Measurements from ENCODE around the gene DCUN1D1.

The DCUN1D1 gene

DNA sequence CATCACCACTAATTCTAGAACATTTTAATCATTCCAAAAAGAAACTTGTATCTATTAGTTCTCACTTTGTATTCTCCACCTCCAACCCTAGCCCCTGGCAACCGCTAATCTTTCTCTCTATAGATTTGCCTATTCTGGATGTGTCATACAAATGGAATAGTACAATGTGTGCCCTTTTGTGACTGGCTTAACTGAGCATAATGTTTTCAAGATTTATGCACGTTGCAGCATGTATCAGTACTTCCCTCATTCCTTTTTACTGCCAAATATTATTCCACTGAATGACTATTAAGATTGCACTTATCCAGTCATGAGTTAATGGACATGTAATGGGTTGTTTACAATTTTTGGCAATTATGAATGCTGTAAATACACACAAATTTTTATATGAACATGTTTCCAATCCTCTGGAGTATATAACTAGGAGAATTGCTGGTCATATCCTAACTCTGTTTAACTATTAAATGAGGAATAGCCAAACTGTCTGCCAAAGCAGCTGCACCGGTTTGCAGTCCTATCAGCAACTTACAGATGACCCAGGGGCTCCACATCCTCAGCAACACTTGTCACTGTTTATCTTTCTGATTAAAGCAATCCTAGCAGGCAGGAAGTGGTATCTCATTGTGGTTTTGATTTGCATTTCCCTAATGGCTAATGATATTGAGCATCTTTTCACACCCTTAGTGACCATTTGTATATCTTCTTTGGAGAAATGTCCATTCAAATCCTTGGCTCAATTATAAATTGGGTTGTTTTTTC, 42.9 kb downstream of the DCUN1D1 start:
- no peak for DNase-seq (ENCODE audit: extremely low read depth in 1 of 2, low read depth in 1 of 2)

DNA sequence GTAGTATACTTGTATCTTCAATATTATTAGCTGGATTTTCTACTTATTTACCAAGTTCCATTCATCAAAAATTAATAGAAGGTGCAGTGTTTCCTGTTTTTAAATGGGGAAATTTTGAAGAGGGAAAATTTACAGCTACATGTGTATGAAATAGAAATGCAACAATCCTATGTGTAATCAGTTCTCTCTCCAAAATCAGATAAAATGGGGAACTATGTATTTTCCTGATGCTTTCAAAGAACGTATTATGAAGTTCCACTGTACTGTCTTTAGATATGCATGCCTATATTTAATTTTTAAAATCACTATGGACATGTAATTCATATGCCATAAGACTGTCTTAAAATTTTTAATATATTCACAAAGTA, 43.4 kb downstream of the DCUN1D1 start:
- DNase-seq (ENCODE audit: extremely low read depth in 1 of 2, low read depth in 1 of 2): no peak

DNA sequence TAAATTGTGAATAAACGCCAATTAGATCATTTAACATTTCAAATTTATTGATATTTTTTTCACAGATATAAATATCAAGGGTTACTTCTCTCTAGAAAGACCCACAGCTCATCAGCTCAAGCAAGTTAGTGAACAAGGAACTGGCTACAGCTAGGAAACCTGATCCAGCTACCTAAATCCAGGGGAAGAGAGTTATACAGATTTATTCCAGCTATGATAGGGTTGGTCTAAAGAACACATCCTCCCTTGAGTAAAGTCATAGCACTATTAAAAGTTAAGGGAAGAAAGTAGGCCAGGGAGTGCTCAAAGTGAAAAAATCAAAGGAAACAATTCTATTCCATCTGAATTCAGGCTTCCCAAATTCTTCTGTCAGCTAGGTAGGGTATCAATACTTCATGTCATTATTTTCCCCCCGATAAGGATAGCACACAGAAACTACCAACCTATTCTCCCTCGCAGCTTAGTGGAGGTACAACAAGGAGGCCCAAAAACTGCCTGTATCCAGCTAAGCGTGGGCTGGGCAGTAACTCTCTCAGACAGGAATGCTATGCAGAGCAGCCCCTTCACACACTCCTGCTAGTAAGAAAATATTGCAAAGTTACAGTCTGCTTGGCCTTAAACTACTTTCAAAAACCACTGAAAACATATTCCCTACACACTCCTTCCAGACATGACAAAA, 44.0 kb downstream of the DCUN1D1 start:
- no peak for DNase-seq (ENCODE audit: extremely low read depth in 1 of 2, low read depth in 1 of 2)

DNA sequence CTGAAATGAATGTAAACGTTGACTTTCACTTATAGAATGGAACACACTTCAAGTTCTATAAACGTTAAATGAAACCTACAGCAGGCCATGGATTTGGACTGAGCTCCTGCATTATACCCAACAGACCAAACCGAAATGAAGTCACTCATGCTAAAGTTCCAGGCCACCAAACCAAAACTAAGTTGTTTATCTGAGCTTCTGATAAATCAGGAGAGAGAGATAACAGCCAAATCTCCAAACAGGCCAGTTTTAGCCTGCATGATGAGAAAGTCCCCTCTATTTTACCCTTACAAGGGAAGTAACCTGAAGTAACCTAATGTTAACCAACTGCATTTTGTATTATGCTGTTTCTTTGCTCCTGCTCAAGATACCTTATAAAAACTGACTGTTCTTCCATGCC, 44.5 kb downstream of the DCUN1D1 start:
- no peak for DNase-seq (ENCODE audit: extremely low read depth in 1 of 2, low read depth in 1 of 2)

DNA sequence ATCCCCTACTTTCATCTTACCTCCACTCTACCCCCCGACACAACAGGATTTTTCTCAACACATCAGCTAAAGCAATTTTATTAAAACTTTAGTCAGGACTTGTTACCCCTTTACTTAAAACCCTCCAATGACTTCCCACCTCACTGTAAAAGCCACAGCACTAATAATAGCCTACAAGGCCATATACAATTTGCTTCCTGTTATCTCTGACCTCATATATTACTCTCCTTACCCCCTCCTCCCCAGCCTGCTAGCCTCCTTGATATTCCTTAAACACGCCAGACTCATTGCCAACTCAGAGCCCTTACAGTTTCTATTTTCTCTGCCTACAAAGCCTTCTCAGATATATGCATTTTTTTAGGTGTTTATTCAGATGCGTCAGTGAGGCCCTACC, 54.4 kb downstream of the DCUN1D1 start:
- DNase-seq (ENCODE audit: extremely low read depth in 1 of 2, low read depth in 1 of 2): no peak

DNA sequence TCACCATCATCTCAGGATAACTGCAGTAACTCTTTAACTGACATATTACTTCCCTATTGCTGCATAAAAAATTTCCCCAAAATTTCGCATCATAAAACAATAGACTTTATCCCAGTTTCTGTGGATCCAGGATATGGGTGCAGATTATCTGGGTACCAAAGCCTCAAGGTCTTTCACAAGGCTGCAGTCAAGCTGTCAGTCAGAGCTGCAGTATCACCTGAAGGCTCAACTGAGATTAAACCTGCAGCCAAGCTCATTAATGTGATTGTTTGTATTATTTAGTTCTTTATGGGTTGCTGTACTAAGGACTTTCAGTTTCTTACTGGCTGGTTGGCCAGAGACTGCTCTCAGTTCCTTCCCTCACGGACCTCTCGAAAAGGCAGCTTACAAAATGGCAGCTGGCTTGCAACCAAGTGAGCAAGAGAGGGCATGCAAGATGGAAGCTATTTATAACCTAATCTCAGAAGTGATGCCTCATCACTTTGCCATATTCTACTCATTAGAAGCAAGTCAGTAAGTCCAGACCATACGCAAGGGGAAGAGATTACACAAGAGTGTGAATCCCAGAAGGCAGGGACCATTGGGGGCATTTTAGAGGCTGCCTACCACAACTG, 54.9 kb downstream of the DCUN1D1 start:
- no peak for DNase-seq (ENCODE audit: extremely low read depth in 1 of 2, low read depth in 1 of 2)

DNA sequence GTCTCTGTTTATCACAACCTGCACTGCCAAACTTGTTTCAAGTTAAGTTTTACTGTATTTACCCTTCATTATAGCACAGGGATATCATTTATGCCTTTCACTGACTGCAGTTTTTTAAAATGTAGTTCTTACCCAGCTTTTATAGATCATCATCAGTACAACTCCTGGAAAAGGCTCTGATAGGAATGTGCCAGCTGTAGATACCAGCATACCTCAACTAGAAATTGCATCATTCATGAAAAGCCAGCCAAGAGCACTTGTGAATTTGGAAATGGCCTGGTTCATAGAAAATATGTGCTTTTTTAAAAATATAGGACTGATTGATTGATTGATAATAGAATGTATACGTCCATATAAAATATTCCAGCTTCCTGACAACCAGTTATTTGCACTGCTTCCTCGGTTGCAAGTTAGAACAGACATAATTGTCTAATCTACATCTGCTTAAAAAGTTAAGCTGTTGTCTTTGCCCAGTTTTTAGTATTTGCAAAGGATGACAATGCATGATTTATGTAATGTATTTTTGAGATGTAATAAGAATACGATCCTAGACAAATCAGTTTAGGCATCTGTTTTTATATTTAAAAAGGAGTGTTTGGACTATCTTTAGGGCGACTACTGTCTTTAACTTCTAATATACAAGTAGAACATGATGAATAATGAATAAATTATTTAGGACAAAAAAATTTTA, 58.5 kb downstream of the DCUN1D1 start:
- DNase-seq (ENCODE audit: extremely low read depth in 1 of 2, low read depth in 1 of 2): no peak

DNA sequence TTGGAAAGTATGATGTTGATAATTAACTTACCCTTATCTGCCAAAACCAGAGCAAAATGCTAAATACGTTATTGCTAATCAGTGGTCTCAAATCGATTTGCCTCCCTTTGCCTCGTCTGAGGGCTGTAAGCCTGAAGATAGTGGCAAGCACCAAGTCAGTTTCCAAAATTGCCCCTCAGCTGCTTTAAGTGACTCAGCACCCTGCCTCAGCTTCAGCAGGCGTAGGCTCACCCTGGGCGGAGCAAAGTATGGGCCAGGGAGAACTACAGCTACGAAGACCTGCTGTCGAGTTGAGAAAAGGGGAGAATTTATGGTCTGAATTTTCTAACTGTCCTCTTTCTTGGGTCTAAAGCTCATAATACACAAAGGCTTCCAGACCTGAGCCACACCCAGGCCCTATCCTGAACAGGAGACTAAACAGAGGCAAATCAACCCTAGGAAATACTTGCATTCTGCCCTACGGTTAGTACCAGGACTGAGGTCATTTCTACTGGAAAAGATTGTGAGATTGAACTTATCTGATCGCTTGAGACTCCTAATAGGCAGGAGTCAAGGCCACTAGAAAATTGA, 59.7 kb downstream of the DCUN1D1 start:
- DNase-seq (ENCODE audit: extremely low read depth in 1 of 2, low read depth in 1 of 2): no peak

DNA sequence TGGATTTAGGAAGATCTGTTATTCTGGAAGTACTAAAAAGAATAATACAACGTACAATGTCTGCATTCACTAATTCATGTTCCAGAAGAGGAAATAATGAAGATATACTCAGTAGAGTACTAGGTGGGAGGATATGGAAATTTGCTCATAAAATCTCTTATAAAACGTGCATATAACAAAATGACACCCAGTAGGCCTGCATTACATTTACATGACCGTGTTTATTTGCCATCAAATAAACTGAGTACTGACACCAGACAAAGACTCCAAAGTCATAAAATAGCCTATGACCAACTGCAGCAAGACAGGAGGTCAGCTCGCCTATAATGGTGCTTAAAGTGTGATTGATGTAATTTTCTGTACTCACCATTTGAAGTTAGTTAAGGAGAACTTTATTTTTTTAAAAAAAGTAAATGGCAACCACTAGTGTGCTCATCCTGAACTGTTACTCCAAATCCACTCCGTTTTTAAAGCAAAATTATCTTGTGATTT, 60.4 kb downstream of the DCUN1D1 start:
- DNase-seq (ENCODE audit: extremely low read depth in 1 of 2, low read depth in 1 of 2): no peak

DNA sequence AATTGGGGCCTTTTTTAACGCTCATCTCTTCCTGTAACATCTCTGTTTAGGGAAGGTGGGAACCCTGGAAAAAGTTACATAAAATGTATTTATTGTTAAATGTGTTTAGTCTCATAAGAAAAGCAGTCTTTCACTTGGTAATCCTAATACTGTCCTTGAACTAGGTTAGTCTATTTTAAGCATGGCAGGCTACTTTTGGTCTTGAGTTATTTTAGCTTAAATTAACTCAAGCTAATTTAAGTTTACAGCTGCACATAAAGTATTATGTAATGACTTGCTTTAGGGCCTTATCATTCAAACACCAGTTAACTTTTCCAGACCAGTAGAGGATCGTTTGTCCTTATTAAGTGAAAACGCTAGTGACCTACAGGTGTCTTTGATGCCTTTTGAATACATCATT, 63.2 kb downstream of the DCUN1D1 start:
- no peak for DNase-seq (ENCODE audit: extremely low read depth in 1 of 2, low read depth in 1 of 2)

DNA sequence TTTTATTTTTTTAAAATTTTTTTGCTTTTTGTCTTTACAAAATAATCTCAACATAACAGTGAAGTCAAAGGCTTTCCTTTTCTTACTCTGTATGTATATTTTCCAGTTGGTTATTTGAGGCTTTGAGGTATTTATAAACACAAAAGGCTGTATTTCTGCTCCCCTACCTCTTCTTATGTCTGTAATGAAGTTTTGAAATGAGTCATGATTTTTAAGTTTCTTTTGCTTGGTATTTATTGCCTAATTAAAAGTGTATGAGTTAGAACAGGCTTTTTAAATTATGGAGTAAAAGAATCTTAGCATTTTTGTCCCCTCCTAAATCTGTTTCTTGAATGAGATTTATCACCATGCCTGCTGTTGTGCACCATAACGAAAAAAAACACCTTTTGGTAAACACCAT, 66.0 kb downstream of the DCUN1D1 start:
- no peak for DNase-seq (ENCODE audit: extremely low read depth in 1 of 2, low read depth in 1 of 2)

DNA sequence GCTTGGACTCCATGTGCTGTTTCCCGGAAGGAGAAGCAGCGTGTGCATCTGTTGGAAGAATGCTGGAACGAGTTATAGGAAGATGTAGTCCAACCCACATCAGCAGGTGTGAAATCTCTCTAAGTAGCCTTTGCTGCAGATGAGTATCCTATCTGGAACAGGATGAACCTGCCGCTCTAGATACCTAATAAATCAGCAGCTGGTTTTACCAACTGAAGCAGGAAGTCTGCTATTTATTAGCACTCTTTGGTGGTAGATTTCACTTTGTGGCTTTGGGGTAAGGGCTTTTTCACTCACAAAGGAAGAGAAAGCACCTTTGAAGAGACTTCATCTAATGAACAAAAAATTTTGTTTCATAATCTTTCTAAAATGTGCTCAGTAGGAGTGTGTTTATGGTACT, 66.4 kb downstream of the DCUN1D1 start:
- DNase-seq (ENCODE audit: extremely low read depth in 1 of 2, low read depth in 1 of 2): no peak

DNA sequence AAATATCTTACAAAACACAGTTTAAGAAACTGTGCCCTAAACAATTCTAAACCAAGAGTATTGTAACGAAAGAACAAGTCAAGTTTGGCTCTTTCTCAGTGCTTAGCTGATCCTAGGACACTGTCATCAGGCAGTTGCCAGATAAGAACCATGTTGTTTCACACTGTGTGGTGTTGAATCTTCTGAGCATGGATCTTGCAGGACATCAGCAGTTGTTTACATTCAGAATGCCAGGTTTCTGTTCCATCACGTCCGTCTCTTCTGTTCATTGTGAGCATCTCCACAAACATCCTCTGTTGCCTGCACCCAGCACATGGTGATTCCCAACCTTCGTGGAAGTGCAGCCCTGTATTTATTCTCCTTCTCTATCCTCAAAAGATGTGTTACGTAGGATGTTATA, 67.9 kb downstream of the DCUN1D1 start:
- no peak for DNase-seq (ENCODE audit: extremely low read depth in 1 of 2, low read depth in 1 of 2)

DNA sequence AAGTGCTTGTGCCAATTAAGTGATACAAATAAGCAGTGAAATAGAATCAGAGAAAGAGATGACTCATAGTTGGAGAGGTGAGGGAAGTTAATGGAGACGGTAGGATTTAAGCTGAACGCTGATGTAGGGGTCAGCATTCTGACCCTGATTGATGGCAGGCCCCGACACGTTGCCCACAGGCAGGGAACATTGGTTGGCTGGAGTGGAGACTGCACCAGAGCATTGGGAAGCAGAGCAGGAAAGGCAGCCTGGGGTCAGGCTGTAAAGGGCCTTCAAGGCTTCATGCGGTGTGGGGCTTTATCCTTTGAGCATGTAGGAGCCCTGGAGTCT, 68.6 kb downstream of the DCUN1D1 start:
- no peak for DNase-seq (ENCODE audit: extremely low read depth in 1 of 2, low read depth in 1 of 2)

DNA sequence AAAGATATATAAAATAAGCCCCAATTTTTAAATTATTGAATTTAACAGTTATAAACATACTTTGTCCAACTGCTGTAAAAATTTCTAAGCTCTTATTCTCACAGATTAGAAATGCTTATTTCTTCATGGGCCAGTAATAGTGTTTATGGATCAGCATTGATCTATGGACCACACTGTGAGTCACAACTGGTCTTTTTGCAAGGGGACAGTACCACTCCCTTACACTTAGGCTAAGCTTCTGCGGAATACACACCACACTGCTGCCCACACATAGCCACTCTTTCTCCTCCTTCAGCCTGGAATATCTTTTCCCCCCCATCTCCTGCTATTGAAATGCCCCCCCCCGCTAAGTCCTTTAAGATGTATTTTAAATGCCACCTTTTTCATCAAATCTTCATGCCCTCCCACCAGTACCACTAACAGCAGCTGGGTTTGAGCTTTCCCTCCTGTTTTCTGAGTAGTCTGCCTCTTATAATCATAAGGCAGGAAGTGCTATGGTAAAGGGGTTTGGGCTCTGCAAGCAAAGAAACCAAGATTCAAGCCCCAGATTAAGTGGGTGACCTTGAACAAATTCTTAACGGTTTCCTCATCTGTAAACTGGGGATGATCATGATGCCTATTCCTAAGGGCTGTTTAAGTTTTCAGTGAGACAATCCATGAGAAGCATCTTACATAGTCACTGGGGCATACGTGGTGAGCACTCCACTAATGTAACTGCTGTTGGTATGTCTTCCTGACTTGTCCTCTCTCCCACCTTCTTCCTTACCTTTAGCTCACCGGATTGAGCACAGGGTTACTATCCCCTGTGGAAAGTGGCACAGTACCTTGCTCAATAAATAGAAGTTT, 69.2 kb downstream of the DCUN1D1 start:
- no peak for DNase-seq (ENCODE audit: extremely low read depth in 1 of 2, low read depth in 1 of 2)

DNA sequence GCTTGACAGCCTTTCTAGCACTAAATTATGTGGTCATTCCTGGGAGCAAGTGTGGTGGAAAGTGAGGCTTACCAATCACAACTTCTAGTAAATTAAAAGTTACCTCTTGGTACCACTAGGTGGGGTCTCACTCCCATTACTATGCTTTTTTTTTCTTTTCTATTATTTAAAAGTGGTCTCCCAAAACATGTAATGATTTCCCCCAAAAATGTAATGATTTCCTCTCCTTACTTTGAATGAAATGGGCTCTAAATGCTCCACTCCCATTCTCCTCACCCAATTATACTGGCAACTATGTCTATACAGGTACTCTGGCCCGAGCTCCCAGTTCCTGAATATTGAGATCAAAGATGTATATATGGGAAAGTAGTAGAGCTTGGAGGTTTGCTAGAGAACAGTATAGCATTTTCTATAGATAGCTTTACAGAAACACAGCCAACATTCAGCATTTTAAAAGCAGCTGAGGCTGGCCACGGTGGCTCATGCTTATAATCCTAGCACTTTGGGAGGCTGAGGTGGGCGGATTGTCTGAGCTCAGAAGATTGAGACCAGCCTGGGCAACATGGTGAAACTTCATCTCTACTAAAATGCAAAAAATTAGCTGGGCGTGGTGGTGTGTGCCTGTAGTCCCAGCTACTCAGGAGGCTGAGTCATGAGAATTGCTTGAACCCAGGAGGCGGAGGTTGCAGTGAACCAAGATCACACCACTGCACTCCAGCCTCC, 70.9 kb downstream of the DCUN1D1 start:
- DNase-seq (ENCODE audit: extremely low read depth in 1 of 2, low read depth in 1 of 2): no peak

DNA sequence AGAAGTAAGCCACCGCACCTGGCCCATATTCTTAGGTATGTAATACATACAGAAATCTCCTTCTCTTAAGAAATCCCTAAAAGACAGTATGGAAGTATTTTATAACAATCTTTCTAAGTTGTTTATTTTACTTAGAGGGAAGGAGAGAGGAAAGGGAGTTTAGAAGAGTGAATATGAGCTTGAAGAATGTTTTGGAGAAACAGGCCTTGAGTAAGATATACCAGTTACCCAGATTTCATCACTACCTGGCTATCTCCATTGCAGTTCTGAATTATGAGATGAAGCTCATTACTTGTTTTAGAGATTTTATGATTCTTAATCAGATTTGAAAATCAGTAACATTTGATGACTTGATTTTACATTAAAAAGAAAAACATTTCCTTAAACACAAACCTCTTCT, 71.9 kb downstream of the DCUN1D1 start:
- no peak for DNase-seq (ENCODE audit: extremely low read depth in 1 of 2, low read depth in 1 of 2)

DNA sequence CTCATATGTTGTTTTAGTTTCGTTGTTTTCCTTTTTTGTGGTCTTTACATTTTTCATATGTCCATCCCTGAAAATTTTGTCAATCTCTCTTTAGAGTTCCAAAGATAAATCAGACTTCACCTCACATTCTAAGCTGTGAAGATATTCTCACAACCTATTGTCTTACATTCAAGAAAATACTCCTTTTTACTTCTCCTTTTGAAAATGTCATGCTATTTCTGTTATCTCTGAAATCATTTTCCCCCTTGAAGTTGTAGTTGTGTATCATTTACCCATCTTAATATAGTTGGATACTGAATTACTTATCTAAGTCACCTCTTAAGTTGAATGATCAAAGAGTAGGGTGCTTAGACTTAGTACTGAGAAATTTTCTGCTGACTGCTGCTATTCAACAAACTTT, 74.3 kb downstream of the DCUN1D1 start:
- DNase-seq (ENCODE audit: extremely low read depth in 1 of 2, low read depth in 1 of 2): no peak

DNA sequence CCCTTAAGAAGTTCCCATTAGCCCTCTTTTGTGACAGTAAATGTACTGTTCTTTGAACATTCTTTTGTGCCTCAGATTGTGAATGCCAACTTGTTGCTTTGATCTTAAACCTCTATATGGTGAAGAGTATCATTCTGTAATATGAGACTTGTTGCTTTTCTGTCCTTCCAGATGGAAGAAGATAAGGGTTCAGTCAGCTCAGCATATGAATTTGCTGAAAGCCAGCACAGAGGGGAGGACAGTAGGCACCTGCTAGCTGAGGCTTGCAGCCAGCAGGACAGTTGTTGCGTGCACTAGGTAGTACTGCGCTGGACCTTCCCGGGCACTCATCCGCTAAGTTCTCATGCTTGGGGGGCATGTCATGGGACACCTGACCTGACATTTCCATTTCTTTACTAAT, 74.7 kb downstream of the DCUN1D1 start:
- no peak for DNase-seq (ENCODE audit: extremely low read depth in 1 of 2, low read depth in 1 of 2)

DNA sequence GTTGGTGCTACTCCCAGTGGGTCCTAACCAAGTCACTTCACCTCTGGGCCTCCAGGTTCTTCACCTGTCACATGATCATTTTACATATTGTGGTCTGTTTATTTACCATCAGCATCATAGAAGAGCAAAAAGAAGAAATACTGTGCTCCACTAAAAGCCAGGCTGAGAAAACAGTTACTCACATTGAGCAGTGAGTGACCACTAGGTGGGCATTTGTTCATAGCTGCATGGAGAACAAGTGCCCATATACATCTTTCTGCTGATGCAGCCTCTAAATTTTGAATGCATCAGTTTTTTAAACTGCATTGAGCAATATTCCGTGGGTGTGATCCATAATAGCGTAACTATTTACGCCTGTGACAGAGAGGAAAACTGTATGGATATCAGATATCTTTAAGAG, 76.2 kb downstream of the DCUN1D1 start:
- DNase-seq (ENCODE audit: extremely low read depth in 1 of 2, low read depth in 1 of 2): no peak

Measured in stimulated activated CD8-positive, alpha-beta memory T cell treated with anti-CD3 and anti-CD28 coated beads, Interleukin-7, amount 100 ng/mL, for 48 hours (primary cell).